Neural progenitor cell (in vitro differentiated cells): ENCODE data around the gene GLOD4. TPM values are rescaled to one million over a fixed set of nuclear protein-coding genes. Genes with fewer than 3 reads are reported as not detected.
"Not testable (repeated sequence)": the region's sequence is repeated elsewhere in the genome, so short reads cannot be mapped to it uniquely, and the experiment has no call there.

Experiments used
- DNase-seq: peaks from one replicate; pipeline ENCODE4 v3.0.0-alpha.2; 2016; ENCODE audit warnings: low spot score
- H2AFZ ChIP-seq: fragments of 200-600 bp; sonication (generic); replicated peaks from 2 replicates; pipeline ENCODE4 v1.6.1; 2016; ENCODE audit warnings: antibody characterized with exemption
- H3F3A ChIP-seq: fragments of 200-600 bp; sonication (generic); 2 replicates; pipeline ENCODE4 v1.6.1; 2016; ENCODE audit warnings: antibody characterized with exemption, low read depth
- H3K27ac ChIP-seq: fragments of 200-600 bp; sonication (generic); 2 replicates; pipeline ENCODE4 v1.5.1; 2016; ENCODE audit warnings: mild to moderate bottlenecking
- H3K27me3 ChIP-seq: fragments of 200-600 bp; sonication (generic); 2 replicates; pipeline ENCODE4 v1.6.1; 2016; ENCODE audit warnings: mild to moderate bottlenecking, moderate library complexity
- H3K36me3 ChIP-seq: fragments of 200-600 bp; sonication (generic); 2 replicates; pipeline ENCODE4 v1.5.1; 2016
- H3K4me1 ChIP-seq: fragments of 200-600 bp; sonication (generic); 2 replicates; pipeline ENCODE4 v1.6.1; 2016; ENCODE audit warnings: mixed run types
- H3K4me2 ChIP-seq: fragments of 200-600 bp; sonication (generic); 2 replicates; pipeline ENCODE4 v1.6.1; 2016
- H3K4me3 ChIP-seq: fragments of 200-600 bp; sonication (generic); 2 replicates; pipeline ENCODE4 v1.5.1; 2016
- H3K79me2 ChIP-seq: fragments of 200-600 bp; sonication (generic); 2 replicates; pipeline ENCODE4 v1.6.1; 2016; ENCODE audit warnings: low read depth
- H3K9ac ChIP-seq: fragments of 200-600 bp; sonication (generic); 2 replicates; pipeline ENCODE4 v1.6.1; 2016
- H3K9me3 ChIP-seq: fragments of 200-600 bp; sonication (generic); 2 replicates; pipeline ENCODE4 v1.5.1; 2016; ENCODE audit warnings: low read depth
- H4K20me1 ChIP-seq: fragments of 200-600 bp; sonication (generic); 2 replicates; pipeline ENCODE4 v1.6.1; 2016; ENCODE audit warnings: low read depth
- H3K27ac Mint-ChIP-seq: 3 replicates; pipeline ENCODE4 v1.8.0; 2021; ENCODE audit warnings: mixed read lengths
- H3K27me3 Mint-ChIP-seq: 2 replicates; pipeline ENCODE4 v1.8.0; 2022; ENCODE audit warnings: low read depth, mild to moderate bottlenecking, inconsistent platforms, moderate library complexity, mixed read lengths; ENCODE audit not compliant: insufficient read depth
- H3K36me3 Mint-ChIP-seq: 3 replicates; pipeline ENCODE4 v1.8.0; 2021; ENCODE audit warnings: mixed read lengths
- H3K4me1 Mint-ChIP-seq: 3 replicates; pipeline ENCODE4 v1.8.0; 2021; ENCODE audit warnings: mixed read lengths
- H3K4me3 Mint-ChIP-seq: 3 replicates; pipeline ENCODE4 v1.8.0; 2021; ENCODE audit warnings: mild to moderate bottlenecking, moderate library complexity, mixed read lengths
- H3K9me3 Mint-ChIP-seq: 3 replicates; pipeline ENCODE4 v1.8.0; 2020; ENCODE audit warnings: mixed read lengths
- EZH2 ChIP-seq: fragments of 200-600 bp; sonication (generic); IDR thresholded peaks from 2 replicates; pipeline ENCODE4 v1.6.1; 2017; ENCODE audit warnings: antibody characterized with exemption, mild to moderate bottlenecking, moderate library complexity
- EZH2phosphoT487 ChIP-seq: fragments of 200-600 bp; sonication (generic); IDR thresholded peaks from 2 replicates; pipeline ENCODE4 v1.6.1; 2017; ENCODE audit warnings: antibody characterized with exemption
- total RNA-seq: library from RNA; depleted of rRNA; stranded (reverse); fragments of >200 nt; gene quantifications from 2 replicates; pipeline ENCODE4 v1.2.3, GENCODE V29; 2015; ENCODE audit warnings: low replicate concordance
- TF ChIP-seq, protein P1 (sequence below): fragments of 200-600 bp; sonication (generic); IDR thresholded peaks from 2 replicates; pipeline ENCODE4 v1.5.1; 2017; ENCODE audit warnings: antibody characterized with exemption, mild to moderate bottlenecking

The GLOD4 gene
- total RNA-seq, 1 donor from 2014 or later = 309 TPM

- peaks cover 3% of the 10 kb centered on the region for H3F3A ChIP-seq
- peaks cover 20% of the 10 kb centered on the region for H4K20me1 ChIP-seq
- H3K4me2 ChIP-seq = no peak overlapping the region
- peaks cover 38% of the 10 kb centered on the region for H3K4me1 Mint-ChIP-seq
- peaks cover 21% of the 10 kb centered on the region for H3K36me3 Mint-ChIP-seq
- H3K9me3 Mint-ChIP-seq = no peaks in the 10 kb centered on the region
- H3K9me3 ChIP-seq = no peaks in the 10 kb centered on the region
- peaks cover 11% of the 10 kb centered on the region for H3K4me1 ChIP-seq
- H3K27me3 ChIP-seq = no peaks in the 10 kb centered on the region
- no peak overlapping the region for H3K4me3 ChIP-seq
- H3K27ac ChIP-seq = no peak overlapping the region
- no peak overlapping the region for H3K9ac ChIP-seq
- H3K36me3 ChIP-seq = no peaks in the 10 kb centered on the region
- H3K79me2 ChIP-seq = no peaks in the 10 kb centered on the region
- peaks cover 10% of the 10 kb centered on the region for H3K27me3 Mint-ChIP-seq
- no peak overlapping the region for H2AFZ ChIP-seq
- no peak overlapping the region for H3K4me3 Mint-ChIP-seq
- no peak for TF ChIP-seq EZH2phosphoT487
- TF ChIP-seq, protein P1, sequence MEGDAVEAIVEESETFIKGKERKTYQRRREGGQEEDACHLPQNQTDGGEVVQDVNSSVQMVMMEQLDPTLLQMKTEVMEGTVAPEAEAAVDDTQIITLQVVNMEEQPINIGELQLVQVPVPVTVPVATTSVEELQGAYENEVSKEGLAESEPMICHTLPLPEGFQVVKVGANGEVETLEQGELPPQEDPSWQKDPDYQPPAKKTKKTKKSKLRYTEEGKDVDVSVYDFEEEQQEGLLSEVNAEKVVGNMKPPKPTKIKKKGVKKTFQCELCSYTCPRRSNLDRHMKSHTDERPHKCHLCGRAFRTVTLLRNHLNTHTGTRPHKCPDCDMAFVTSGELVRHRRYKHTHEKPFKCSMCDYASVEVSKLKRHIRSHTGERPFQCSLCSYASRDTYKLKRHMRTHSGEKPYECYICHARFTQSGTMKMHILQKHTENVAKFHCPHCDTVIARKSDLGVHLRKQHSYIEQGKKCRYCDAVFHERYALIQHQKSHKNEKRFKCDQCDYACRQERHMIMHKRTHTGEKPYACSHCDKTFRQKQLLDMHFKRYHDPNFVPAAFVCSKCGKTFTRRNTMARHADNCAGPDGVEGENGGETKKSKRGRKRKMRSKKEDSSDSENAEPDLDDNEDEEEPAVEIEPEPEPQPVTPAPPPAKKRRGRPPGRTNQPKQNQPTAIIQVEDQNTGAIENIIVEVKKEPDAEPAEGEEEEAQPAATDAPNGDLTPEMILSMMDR = no peak
- TF ChIP-seq EZH2 = no peak
- DNase-seq = no peak
- H3K27ac Mint-ChIP-seq = no peak overlapping the region
Measured at GRCh38 chr17:807523-808294, 25.6 kb upstream of the GLOD4 start.

DNA sequence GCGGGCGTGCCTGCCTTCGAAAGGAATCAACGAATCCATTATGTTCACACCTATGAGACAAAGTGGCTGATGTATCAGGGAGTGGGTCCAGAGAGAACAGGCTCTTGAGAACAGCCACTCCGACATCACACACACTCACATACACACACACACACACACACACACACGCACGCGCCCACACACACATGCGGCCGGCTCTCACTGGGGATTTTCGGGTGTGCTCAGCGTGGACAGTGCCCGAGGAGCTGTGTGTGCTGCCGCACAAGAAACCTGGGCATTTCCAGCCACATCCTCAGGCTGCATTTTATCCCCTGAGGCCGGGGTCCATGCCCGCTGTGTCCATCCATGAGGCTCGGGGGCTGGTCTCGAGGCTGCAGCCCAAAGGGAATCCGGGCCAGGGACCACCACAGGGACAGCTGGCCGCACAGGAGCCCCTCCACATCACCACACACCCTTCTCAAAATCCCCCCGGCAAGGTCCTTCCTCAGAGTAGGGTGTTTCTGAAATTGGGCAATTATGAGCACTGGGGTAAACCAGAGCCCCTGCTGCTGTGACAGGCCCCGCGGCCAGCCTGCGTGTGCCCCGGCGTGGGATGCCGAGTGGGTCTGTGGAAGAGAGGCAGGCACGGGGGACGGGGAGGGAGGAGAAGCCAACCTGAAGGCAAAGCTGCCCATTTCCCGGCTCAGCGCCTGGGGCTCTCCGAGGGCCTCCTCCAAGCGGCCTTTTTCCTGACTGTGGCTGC, 24.9 kb upstream of the GLOD4 start:
- DNase-seq = no peak
- no peaks in the 10 kb centered on the region for H3K79me2 ChIP-seq
- peaks cover 11% of the 10 kb centered on the region for H3K4me1 ChIP-seq
- Mint-ChIP-seq H3K27me3 (peaks cover 10% of the 10 kb centered on the region), H3K9me3 (no peaks in the 10 kb centered on the region), H3K4me3 (peak overlapping the region; percentile 43), H3K4me1 (peaks cover 36% of the 10 kb centered on the region), H3K27ac (peak overlapping the region; percentile 96), H3K36me3 (peaks cover 14% of the 10 kb centered on the region)
- H3K9ac ChIP-seq = no peak overlapping the region
- no peak overlapping the region for H3K27ac ChIP-seq
- peaks cover 3% of the 10 kb centered on the region for H3F3A ChIP-seq
- H3K9me3 ChIP-seq = no peaks in the 10 kb centered on the region
- H2AFZ ChIP-seq = no peak overlapping the region
- no peaks in the 10 kb centered on the region for H3K27me3 ChIP-seq
- no peaks in the 10 kb centered on the region for H3K36me3 ChIP-seq
- H4K20me1 ChIP-seq = peaks cover 20% of the 10 kb centered on the region
- H3K4me2 ChIP-seq = no peak overlapping the region
- no peak for TF ChIP-seq EZH2phosphoT487
- H3K4me3 ChIP-seq = no peak overlapping the region

DNA sequence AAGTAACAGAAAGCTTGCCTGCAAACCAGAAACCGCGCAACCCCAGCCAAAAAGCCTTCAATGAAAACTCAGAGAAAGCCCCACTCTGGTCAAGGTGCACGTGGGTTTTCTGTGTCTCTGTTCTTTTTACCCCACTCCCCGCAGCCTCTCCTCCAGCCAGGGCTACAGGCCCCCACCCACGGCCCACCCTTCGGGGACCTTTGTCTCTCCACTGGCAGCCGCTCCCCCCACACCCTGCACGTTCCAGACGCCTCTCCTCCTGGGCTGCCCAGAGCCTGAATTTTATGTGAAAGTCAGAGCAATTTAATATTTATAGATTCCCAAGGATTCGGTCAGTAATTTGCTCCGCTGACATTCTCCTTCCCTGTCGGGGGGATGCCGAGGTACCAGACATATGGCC, 24.3 kb upstream of the GLOD4 start:
- Histone ChIP-seq H3K9me3 (no peaks in the 10 kb centered on the region), H3K4me2 (no peak overlapping the region), H2AFZ (no peak overlapping the region), H3K4me1 (peaks cover 11% of the 10 kb centered on the region), H3K27ac (no peak overlapping the region), H4K20me1 (peaks cover 20% of the 10 kb centered on the region), H3F3A (peaks cover 3% of the 10 kb centered on the region), H3K4me3 (no peak overlapping the region), H3K9ac (no peak overlapping the region), H3K36me3 (no peaks in the 10 kb centered on the region), H3K27me3 (no peaks in the 10 kb centered on the region), H3K79me2 (no peaks in the 10 kb centered on the region)
- Mint-ChIP-seq H3K27me3 (peaks cover 10% of the 10 kb centered on the region), H3K4me3 (peak overlapping the region; percentile 43), H3K4me1 (peaks cover 39% of the 10 kb centered on the region), H3K9me3 (no peaks in the 10 kb centered on the region), H3K36me3 (peaks cover 17% of the 10 kb centered on the region), H3K27ac (peak overlapping the region; percentile 96)
- no peak for DNase-seq
- TF ChIP-seq, protein P1 = no peak
- TF ChIP-seq EZH2 (no peak), EZH2phosphoT487 (no peak)

DNA sequence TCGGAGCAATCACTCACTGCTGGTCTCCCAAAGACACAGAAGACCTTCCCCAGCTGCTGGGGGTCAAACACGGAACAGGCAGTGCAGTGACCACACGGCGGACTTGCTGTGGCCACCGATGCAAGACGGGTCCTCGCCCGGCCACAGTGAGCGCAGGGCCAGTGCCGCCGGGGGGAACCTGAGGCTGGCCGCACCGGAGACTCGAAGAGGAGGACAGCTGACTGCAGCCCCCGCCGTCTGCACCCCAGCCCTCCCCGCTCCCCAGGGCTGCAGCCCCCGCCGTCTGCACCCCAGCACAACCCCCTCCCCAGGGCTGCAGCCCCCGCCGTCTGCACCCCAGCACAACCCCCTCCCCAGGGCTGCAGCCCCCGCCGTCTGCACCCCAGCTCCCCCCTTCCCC, 23.8 kb upstream of the GLOD4 start:
- H3K27ac ChIP-seq, H3F3A ChIP-seq, H3K4me3 Mint-ChIP-seq, H3K9me3 Mint-ChIP-seq, H3K79me2 ChIP-seq, H3K9ac ChIP-seq, H3K36me3 ChIP-seq, H3K4me2 ChIP-seq, H3K4me3 ChIP-seq, H3K27me3 ChIP-seq, H2AFZ ChIP-seq, H3K27ac Mint-ChIP-seq, H3K9me3 ChIP-seq, DNase-seq: not testable (repeated sequence)
- Mint-ChIP-seq H3K36me3 (peaks cover 17% of the 10 kb centered on the region), H3K4me1 (peaks cover 38% of the 10 kb centered on the region), H3K27me3 (peaks cover 10% of the 10 kb centered on the region)
- Histone ChIP-seq H3K4me1 (peaks cover 11% of the 10 kb centered on the region), H4K20me1 (peaks cover 20% of the 10 kb centered on the region)
